ENCODE measurements around the gene CSTPP1.

DNA sequence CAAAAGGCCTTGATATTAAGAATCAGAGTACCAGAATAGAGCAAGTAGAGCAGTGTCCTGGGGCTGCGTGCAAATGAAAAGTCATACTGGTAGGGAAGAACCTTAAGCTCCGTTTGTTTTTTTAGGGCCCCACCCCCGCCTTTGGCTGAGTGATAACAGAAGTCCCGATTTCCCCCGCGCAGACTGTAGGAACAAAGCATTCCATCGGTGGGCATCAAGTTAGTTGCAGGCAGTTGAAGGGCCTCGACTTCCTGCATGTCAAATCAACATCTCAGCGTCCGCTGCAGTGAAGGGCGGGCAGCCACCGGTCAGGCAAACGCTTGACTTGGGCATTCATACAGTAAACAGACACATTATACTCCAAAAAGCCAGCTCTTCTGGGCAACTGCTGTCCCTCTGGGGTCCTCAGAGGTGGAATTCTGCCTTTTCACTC is 29.9 kb upstream of the CSTPP1 start:
- no peak for TF ChIP-seq POLR2A (IDR thresholded peaks at IDR 0.05; ENCODE audit: low read depth)
- no peak for TF ChIP-seq CTCF (IDR thresholded peaks at IDR 0.05)
- no peak for TF ChIP-seq POLR2AphosphoS5 (IDR thresholded peaks at IDR 0.05)

Data from esophagus muscularis mucosa (tissue), 3 donors.